Measurements from ENCODE around the gene KCNH1. TPM values are rescaled to one million over a fixed set of nuclear protein-coding genes. Genes with fewer than 3 reads are reported as not detected.

The KCNH1 gene
- polyA plus RNA-seq, 2 of the 4 experiments (the other 2 are of a cell fraction): 5.1 to 7.9 TPM

DNA sequence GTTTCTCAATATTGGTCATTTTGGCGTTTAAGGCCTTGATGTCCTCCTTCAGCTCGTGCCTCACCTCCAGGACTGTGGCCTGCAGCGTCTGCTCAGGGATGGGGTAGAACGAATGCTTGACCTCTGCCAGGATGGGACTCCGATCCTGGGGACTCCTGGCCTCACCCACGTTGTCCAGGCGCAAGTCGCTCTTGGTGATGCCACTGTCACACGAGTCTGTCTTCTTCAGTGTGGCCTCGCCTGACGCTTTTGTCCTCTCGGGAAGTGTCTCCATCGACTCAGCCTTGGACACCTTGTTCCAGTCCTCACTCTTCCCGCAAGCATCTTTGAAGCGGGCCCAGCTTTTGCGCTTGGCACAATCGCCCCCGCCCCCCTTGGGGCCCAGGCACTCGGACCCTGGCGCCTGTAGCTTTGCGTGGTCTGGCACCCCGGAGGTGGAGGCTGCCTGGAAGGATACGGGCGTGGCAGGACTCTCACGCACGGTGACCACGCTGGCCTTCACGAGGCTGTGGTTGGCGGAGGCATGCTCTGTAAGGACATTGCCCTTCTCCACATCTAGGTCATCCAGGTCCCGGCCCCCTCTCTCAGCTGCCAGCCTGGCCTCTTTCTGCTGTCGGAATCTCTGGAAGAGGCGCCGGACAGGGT, 450.4 kb downstream of the KCNH1 start (continued):
- TF ChIP-seq NFE2L2 (conservative IDR thresholded peaks at IDR 0.05; ENCODE audit: low read length) (no peak), CBX2 (IDR thresholded peaks at IDR 0.05; ENCODE audit: borderline replicate concordance, low read depth) (no peak), POLR2AphosphoS2 (conservative IDR thresholded peaks at IDR 0.05; ENCODE audit: low read length) (no peak), HES2 (IDR thresholded peaks at IDR 0.05) (no peak), HEYL (CRISPR knock-in tag; IDR thresholded peaks at IDR 0.05) (no peak)

- no peak overlapping the region for H3K4me3 ChIP-seq
- DNase-seq (ENCODE audit: low read depth in 1 of 2, low spot score in 1 of 2) (no peak), ATAC-seq (no peak), FAIRE-seq (no peak)
- ChIA-PET POLR2A (no interaction called here), CTCF (no interaction called here)
- no peaks in the 10 kb centered on the region for H3K9me3 ChIP-seq
- WGBS (ENCODE audit: missing lambda C conversion rate): 87% methylated on average over 5 of the region's 7 CpGs
- TF ChIP-seq SMC3 (IDR thresholded peaks at IDR 0.05) (no peak), CEBPB (IDR thresholded peaks at IDR 0.05) (0 out of 4 replicates have a peak, but pooled peaks of 1 of the 2 experiments have one; percentile 23)
- no peaks in the 10 kb centered on the region for H3K4me1 ChIP-seq
- no peak overlapping the region; a peak in 1 of 6 replicates for H3K27ac ChIP-seq
- H3K4me2 ChIP-seq: no peak overlapping the region
Measured at GRCh38 chr1:210681158-210681557, 452.8 kb downstream of the KCNH1 start.

DNA sequence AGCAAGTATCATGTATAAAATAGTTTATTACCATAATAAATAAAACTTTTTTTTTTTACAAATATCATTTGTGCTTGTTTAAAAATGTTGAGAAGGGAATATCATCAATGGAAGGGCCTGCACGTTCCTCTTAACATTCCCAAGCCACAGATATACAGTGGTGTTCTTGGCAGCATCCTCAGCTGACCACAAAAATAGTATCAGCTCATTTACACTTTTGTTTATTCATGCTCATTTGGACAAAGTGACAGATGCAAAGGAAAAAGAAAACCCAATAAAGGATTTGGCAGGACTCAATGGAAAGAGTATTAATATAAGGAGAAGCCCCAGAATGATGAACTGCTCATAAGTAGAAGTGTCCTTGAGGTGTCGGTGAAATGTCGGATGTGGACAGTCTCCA, 455.6 kb downstream of the KCNH1 start:
- DNase-seq (ENCODE audit: low read depth in 1 of 2, low spot score in 1 of 2) (no peak), FAIRE-seq (no peak), ATAC-seq (no peak)
- WGBS (ENCODE audit: missing lambda C conversion rate): 85% methylated on average over 3 of the region's 3 CpGs
- Histone ChIP-seq H3K27ac (no peak overlapping the region), H3K9me3 (no peaks in the 10 kb centered on the region), H3K4me1 (no peaks in the 10 kb centered on the region), H3K4me3 (no peak overlapping the region), H3K4me2 (no peak overlapping the region)
- TF ChIP-seq RAD21 (conservative IDR thresholded peaks at IDR 0.05 in 1 of 2, IDR thresholded peaks at IDR 0.05 in 1 of 2) (no peak), RNF2 (IDR thresholded peaks at IDR 0.05; ENCODE audit: borderline replicate concordance, low read depth) (no peak), POLR2AphosphoS2 (conservative IDR thresholded peaks at IDR 0.05; ENCODE audit: low read length) (no peak), FOSL2 (IDR thresholded peaks at IDR 0.05) (no peak), FOSL2 (CRISPR knock-in tag; IDR thresholded peaks at IDR 0.05) (no peak), ZFP36 (IDR thresholded peaks at IDR 0.05; ENCODE audit: borderline replicate concordance, partially characterized antibody) (no peak), CHD2 (IDR thresholded peaks at IDR 0.05; ENCODE audit: low read length, partially characterized antibody) (no peak)
- TF ChIP-seq, protein P1, sequence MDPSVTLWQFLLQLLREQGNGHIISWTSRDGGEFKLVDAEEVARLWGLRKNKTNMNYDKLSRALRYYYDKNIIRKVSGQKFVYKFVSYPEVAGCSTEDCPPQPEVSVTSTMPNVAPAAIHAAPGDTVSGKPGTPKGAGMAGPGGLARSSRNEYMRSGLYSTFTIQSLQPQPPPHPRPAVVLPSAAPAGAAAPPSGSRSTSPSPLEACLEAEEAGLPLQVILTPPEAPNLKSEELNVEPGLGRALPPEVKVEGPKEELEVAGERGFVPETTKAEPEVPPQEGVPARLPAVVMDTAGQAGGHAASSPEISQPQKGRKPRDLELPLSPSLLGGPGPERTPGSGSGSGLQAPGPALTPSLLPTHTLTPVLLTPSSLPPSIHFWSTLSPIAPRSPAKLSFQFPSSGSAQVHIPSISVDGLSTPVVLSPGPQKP (IDR thresholded peaks at IDR 0.05; ENCODE audit: low read depth, low read length): no peak
- CTCF ChIA-PET: interaction anchor here (1.4 kb wide), 1 partner anchor 20 kb away, joined by 3 read pairs; no protein-coding TSS in a partner anchor
- POLR2A ChIA-PET: no interaction called here

- Histone ChIP-seq H3K4me2 (no peak overlapping the region), H3K27ac (no peak overlapping the region), H3K9me3 (no peaks in the 10 kb centered on the region), H3K4me3 (no peak overlapping the region), H3K4me1 (no peaks in the 10 kb centered on the region)
- 74% methylated on average over 4 of the region's 4 CpGs for WGBS (ENCODE audit: missing lambda C conversion rate)
- POLR2A ChIA-PET: no interaction called here
- TF ChIP-seq ZNF302 (CRISPR knock-in tag; IDR thresholded peaks at IDR 0.05) (no peak), HEYL (CRISPR knock-in tag; IDR thresholded peaks at IDR 0.05) (no peak), ZSCAN20 (CRISPR knock-in tag; IDR thresholded peaks at IDR 0.05) (no peak), RNF2 (IDR thresholded peaks at IDR 0.05; ENCODE audit: borderline replicate concordance, low read depth) (no peak), POLR2A (IDR thresholded peaks at IDR 0.05; ENCODE audit: low read length) (no peak), USF2 (IDR thresholded peaks at IDR 0.05) (no peak), RAD21 (conservative IDR thresholded peaks at IDR 0.05 in 1 of 2, IDR thresholded peaks at IDR 0.05 in 1 of 2) (no peak)
- DNase-seq (ENCODE audit: low read depth in 1 of 2, low spot score in 1 of 2) (no peak), FAIRE-seq (no peak), ATAC-seq (no peak)
- CTCF ChIA-PET: interaction anchor here (0.6 to 1.4 kb wide), 2 partner anchors 20 to 51 kb away, joined by 3 read pairs; no protein-coding TSS in a partner anchor
Measured at GRCh38 chr1:210677533-210677932, 456.4 kb downstream of the KCNH1 start.

All from A549 (cell line).